SU-DHL-6 (cell line): Measurements from ENCODE around the gene EPB41L3.

Source experiments
- CTCF ChIP-seq: fragments of 200-600 bp; sonication (generic); IDR thresholded peaks from one replicate; pipeline ENCODE4 v1.5.1; 2017; ENCODE audit warnings: antibody characterized with exemption, mild to moderate bottlenecking, low read length, moderate library complexity; ENCODE audit not compliant: insufficient read depth, poor library complexity, severe bottlenecking
- EZH2phosphoT487 ChIP-seq: fragments of 200-600 bp; sonication (generic), shearing (Covaris generic); conservative IDR thresholded peaks from 2 replicates; pipeline ENCODE4 v1.6.1; 2018; ENCODE audit warnings: mild to moderate bottlenecking, antibody characterized with exemption, low read length, moderate library complexity, mixed read lengths

- no peak for TF ChIP-seq CTCF
- no peak for TF ChIP-seq EZH2phosphoT487
Measured at GRCh38 chr18:5463390-5463789, 80.4 kb downstream of the EPB41L3 start.
